Uterus (tissue), 4 donors: ENCODE results near the gene GSG1L. TPM values are rescaled to one million over a fixed set of nuclear protein-coding genes. Genes with fewer than 3 reads are reported as not detected.
"Not testable (repeated sequence)": the region's sequence is repeated elsewhere in the genome, so short reads cannot be mapped to it uniquely, and the experiment has no call there.

Experiments
- DNase-seq, 2 donors: peaks; one replicate each; pipeline ENCODE4 v3.0.0-alpha.2; 2019 to 2020
- H3K27ac ChIP-seq, 2 donors: fragments of 200-600 bp; sonication (generic); 1 replicate in 1 of 2; 2 replicates in 1 of 2; pipeline ENCODE4 v1.5.1; 2016 to 2018
- H3K27me3 ChIP-seq, 2 donors: fragments of 200-600 bp; sonication (generic); one replicate each; pipeline ENCODE4 v1.5.1; 2018 to 2019; ENCODE audit warnings: control low read depth in 1 of 2
- H3K36me3 ChIP-seq, 2 donors: fragments of 200-600 bp; sonication (generic); one replicate each; pipeline ENCODE4 v1.5.1; 2019; ENCODE audit warnings: control low read depth in 1 of 2
- H3K4me1 ChIP-seq, 2 donors: fragments of 200-600 bp; sonication (generic); one replicate each; pipeline ENCODE4 v1.5.1; 2018 to 2019; ENCODE audit warnings: control low read depth in 1 of 2
- H3K4me3 ChIP-seq, 2 donors: fragments of 200-600 bp; sonication (generic); 1 replicate in 1 of 2; 2 replicates in 1 of 2; pipeline ENCODE4 v1.5.1; 2018 to 2019; ENCODE audit warnings: mild to moderate bottlenecking in 1 of 2
- H3K9me3 ChIP-seq, 2 donors: fragments of 200-600 bp; sonication (generic); one replicate each; pipeline ENCODE4 v1.5.1; 2019; ENCODE audit warnings: control low read depth in 1 of 2
- POLR2A ChIP-seq, 2 donors: fragments of 450-650 bp; IDR thresholded peaks; one replicate each; pipeline ENCODE4 v1.6.1; 2016; ENCODE audit warnings: antibody characterized with exemption in 2 of 2, mild to moderate bottlenecking in 1 of 2, moderate library complexity in 1 of 2
- intact Hi-C: fragments of 100-400 bp; cut with DNase I; formaldehyde crosslinking; loops from one replicate; pipeline ENCODE4 v1.15.1; 2023; ENCODE audit warnings: low total_unique reads
- total RNA-seq, 4 donors: library from RNA; depleted of rRNA in 3 of 4; stranded (reverse); fragments of >200 nt in 3 of 4; gene quantifications; one replicate each; pipeline versions ENCODE4 v1.1.0 to v1.2.4, GENCODE V29; 2014 to 2023
- TF ChIP-seq, protein P1 (sequence below), 4 experiments: fragments of 200-600 bp in 2 of 4; fragments of 450-650 bp in 2 of 4; sonication (generic) in 2 of 4; IDR thresholded peaks; one replicate each; pipeline ENCODE4 v1.5.1; 2016 to 2019; ENCODE audit warnings: antibody characterized with exemption in 4 of 4, mild to moderate bottlenecking in 2 of 4, moderate library complexity in 1 of 4
- donor health status: DM: yes; HTN: yes; CAD: no.

Gene GSG1L
- total RNA-seq, 4 donors from 2014 or later, result 0.24 to 0.35 TPM; not detected in 2

DNA sequence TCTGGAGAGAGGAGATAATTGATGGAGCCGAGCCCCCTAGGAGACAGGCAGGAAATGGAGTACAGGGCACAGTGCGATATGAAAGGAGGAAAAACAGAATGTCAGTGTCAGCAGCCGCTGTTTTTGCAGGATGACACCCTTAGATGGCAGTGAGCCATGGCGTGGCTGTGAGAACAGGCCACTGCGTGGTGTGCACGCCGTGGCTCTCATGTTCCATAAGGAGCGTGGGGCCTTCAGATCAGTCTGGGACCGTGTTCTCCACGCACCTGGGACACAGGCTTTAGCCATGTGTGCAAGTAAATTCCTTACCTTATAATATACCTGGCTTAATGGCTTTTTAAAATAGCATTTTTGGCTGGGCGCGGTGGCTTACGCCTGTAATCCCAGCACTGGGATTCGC lies 315.6 kb downstream of the GSG1L start:
- no peaks in the 10 kb centered on the region for H3K9me3 ChIP-seq
- no peaks in the 10 kb centered on the region for H3K27me3 ChIP-seq
- H3K4me1 ChIP-seq, result no peaks in the 10 kb centered on the region
- intact Hi-C loops, result loop anchor here (10.0 kb wide), 1 partner anchor 53 kb away; no protein-coding TSS in a partner anchor
- H3K27ac ChIP-seq, result no peak overlapping the region
- TF ChIP-seq POLR2A (IDR thresholded peaks at IDR 0.05), result no peak
- TF ChIP-seq, protein P1, sequence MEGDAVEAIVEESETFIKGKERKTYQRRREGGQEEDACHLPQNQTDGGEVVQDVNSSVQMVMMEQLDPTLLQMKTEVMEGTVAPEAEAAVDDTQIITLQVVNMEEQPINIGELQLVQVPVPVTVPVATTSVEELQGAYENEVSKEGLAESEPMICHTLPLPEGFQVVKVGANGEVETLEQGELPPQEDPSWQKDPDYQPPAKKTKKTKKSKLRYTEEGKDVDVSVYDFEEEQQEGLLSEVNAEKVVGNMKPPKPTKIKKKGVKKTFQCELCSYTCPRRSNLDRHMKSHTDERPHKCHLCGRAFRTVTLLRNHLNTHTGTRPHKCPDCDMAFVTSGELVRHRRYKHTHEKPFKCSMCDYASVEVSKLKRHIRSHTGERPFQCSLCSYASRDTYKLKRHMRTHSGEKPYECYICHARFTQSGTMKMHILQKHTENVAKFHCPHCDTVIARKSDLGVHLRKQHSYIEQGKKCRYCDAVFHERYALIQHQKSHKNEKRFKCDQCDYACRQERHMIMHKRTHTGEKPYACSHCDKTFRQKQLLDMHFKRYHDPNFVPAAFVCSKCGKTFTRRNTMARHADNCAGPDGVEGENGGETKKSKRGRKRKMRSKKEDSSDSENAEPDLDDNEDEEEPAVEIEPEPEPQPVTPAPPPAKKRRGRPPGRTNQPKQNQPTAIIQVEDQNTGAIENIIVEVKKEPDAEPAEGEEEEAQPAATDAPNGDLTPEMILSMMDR (IDR thresholded peaks at IDR 0.05), result no peak
- H3K36me3 ChIP-seq, result no peaks in the 10 kb centered on the region
- H3K4me3 ChIP-seq, result no peak overlapping the region
- DNase-seq, result no peak

- Histone ChIP-seq H3K9me3 (no peaks in the 10 kb centered on the region), H3K4me3 (no peak overlapping the region), H3K27ac (no peak overlapping the region), H3K27me3 (no peaks in the 10 kb centered on the region), H3K4me1 (no peaks in the 10 kb centered on the region), H3K36me3 (no peaks in the 10 kb centered on the region)
- intact Hi-C loops, result loop anchor here (10.0 kb wide), 1 partner anchor 51 kb away; no protein-coding TSS in a partner anchor
- TF ChIP-seq POLR2A (IDR thresholded peaks at IDR 0.05), result no peak
- TF ChIP-seq, protein P1 (IDR thresholded peaks at IDR 0.05), result no peak
- no peak for DNase-seq
These were observed 317.2 kb downstream of the GSG1L start for GRCh38 chr16:27746076-27746855.

GRCh38 chr16:27745348-27745747 lies 318.2 kb downstream of the GSG1L start:
- no peaks in the 10 kb centered on the region for H3K4me1 ChIP-seq

GRCh38 chr16:27743963-27744362 lies 319.6 kb downstream of the GSG1L start:
- Histone ChIP-seq H3K4me1 (no peaks in the 10 kb centered on the region), H3K9me3 (no peaks in the 10 kb centered on the region), H3K4me3 (no peak overlapping the region), H3K27ac (no peak overlapping the region), H3K27me3 (no peaks in the 10 kb centered on the region), H3K36me3 (no peaks in the 10 kb centered on the region)
- intact Hi-C loops, result loop anchor here (10.0 kb wide), 1 partner anchor 49 kb away; no protein-coding TSS in a partner anchor
- DNase-seq, result no peak
- TF ChIP-seq POLR2A (IDR thresholded peaks at IDR 0.05), result no peak
- TF ChIP-seq, protein P1 (IDR thresholded peaks at IDR 0.05), result no peak

More at GRCh38 chr16:27745348-27745747, 318.2 kb downstream of the GSG1L start:
- Histone ChIP-seq H3K27me3 (no peaks in the 10 kb centered on the region), H3K4me3 (no peak overlapping the region), H3K27ac (no peak overlapping the region), H3K36me3 (no peaks in the 10 kb centered on the region), H3K9me3 (no peaks in the 10 kb centered on the region)
- TF ChIP-seq, protein P1 (IDR thresholded peaks at IDR 0.05), result no peak
- intact Hi-C loops, result loop anchor here (10.0 kb wide), 1 partner anchor 51 kb away; no protein-coding TSS in a partner anchor
- DNase-seq, result no peak

DNA sequence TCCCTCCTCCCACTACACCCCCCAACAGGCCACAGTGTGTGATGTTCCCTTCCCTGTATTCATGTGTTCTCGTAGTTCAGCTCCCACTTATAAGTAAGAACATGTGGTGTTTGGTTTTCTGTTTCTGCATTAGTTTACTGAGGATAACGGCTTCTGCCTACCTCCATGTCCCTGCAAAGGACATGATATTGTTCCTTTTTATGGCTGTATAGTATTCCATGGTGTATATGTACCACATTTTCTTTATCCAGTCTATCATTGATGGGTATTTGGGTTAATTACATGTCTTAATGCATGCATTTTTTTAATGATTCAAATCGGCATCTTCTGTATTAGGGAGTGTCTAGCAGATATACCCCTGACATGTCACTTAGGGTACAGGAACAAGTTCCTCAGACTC lies 320.5 kb downstream of the GSG1L start:
- DNase-seq, H3K4me3 ChIP-seq, H3K4me1 ChIP-seq, H3K9me3 ChIP-seq, H3K36me3 ChIP-seq, H3K27ac ChIP-seq, H3K27me3 ChIP-seq: not testable (repeated sequence)
- intact Hi-C loops, result loop anchor here (10.0 kb wide), 1 partner anchor 48 kb away; no protein-coding TSS in a partner anchor
